NCI-H1694 treated with DMSO at 0.1 percent for 48 hours (cell line): ENCODE measurements around the gene VOPP1.

Source experiments
- DNase-seq: peaks from one replicate; lab custom pipeline; 2025; lab: John Stamatoyannopoulos, UW

VOPP1 gene

GRCh38 chr7:55532150-55532917 lies 40.0 kb downstream of the VOPP1 start:
- DNase-seq, result no peak

GRCh38 chr7:55531536-55531935 lies 40.8 kb downstream of the VOPP1 start:
- DNase-seq, result no peak

GRCh38 chr7:55527307-55527706 lies 45.0 kb downstream of the VOPP1 start:
- DNase-seq, result peak; percentile 38

GRCh38 chr7:55526770-55527169 lies 45.5 kb downstream of the VOPP1 start:
- DNase-seq, result peak; percentile 81

GRCh38 chr7:55526329-55526728 lies 46.0 kb downstream of the VOPP1 start:
- DNase-seq, result no peak

- DNase-seq, result peak; percentile 13
Observed at GRCh38 chr7:55524558-55525310, 47.6 kb downstream of the VOPP1 start.

- no peak for DNase-seq
Observed at GRCh38 chr7:55523366-55523765, 48.9 kb downstream of the VOPP1 start.

- DNase-seq, result no peak
Observed at GRCh38 chr7:55521917-55522902, 50.1 kb downstream of the VOPP1 start.

- no peak for DNase-seq
Observed at GRCh38 chr7:55521512-55521911, 50.8 kb downstream of the VOPP1 start.

GRCh38 chr7:55520426-55521140 lies 51.7 kb downstream of the VOPP1 start:
- DNase-seq, result no peak

GRCh38 chr7:55518836-55519235 lies 53.5 kb downstream of the VOPP1 start:
- no peak for DNase-seq

GRCh38 chr7:55517936-55518689 lies 54.2 kb downstream of the VOPP1 start:
- DNase-seq, result no peak

- DNase-seq, result no peak
Observed at GRCh38 chr7:55517191-55517633, 55.1 kb downstream of the VOPP1 start.

- no peak for DNase-seq
Observed at GRCh38 chr7:55516409-55516808, 55.9 kb downstream of the VOPP1 start.

- DNase-seq, result no peak
Observed at GRCh38 chr7:55515569-55516279, 56.6 kb downstream of the VOPP1 start.

GRCh38 chr7:55514546-55515265 lies 57.6 kb downstream of the VOPP1 start:
- no peak for DNase-seq

GRCh38 chr7:55513868-55514267 lies 58.4 kb downstream of the VOPP1 start:
- DNase-seq, result no peak

GRCh38 chr7:55512635-55513191 lies 59.6 kb downstream of the VOPP1 start:
- DNase-seq, result no peak

GRCh38 chr7:55510621-55511020 lies 61.7 kb downstream of the VOPP1 start:
- DNase-seq, result no peak
